GM21528 (cell line): ENCODE measurements around the gene SCGB2B2.
"Not testable (repeated sequence)": the region's sequence is repeated elsewhere in the genome, so short reads cannot be mapped to it uniquely, and the experiment has no call there.

Source experiments
- ATAC-seq: cut with Tn5 transposase; IDR thresholded peaks from one replicate; pipeline ENCODE4 v1.9.1; 2021; ENCODE audit warnings: mild to moderate bottlenecking, moderate library complexity; ENCODE audit not compliant: unreplicated experiment, low FRiP score

Gene SCGB2B2

DNA sequence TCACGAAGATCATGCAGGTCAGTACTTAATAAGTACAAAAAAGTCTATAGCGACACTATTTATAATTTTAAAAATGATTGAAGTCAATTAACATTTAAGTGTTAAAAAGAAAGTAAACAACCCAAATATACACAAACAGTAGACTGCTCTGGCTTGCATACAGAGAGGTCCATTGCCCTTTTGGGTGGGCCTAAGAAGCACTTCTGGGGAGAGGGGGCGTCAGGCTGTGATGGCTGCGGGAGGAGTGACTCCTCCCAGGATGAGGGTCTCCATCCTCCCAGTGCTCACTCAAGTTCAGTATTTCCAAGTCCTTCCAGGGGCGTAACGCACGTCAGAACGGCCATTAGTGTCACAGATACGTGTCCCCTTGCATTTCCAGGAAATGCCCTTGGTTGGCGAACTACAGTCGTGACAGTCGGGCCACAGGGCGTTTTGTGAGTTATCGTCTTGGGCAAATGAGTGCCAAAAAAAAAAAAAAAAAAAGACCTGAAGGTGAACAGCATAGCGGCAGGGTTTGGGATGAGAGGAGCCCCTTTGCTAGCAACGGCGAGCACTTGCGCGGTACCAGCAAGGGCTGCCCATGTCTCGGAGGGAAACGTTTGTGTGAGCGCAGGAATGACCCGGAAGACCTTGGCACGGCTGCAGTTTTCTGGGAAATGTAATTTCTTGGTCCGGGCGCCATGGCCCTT lies at the start of gene SCGB2B2:
TSS of gene SCGB2B2 (minus strand) at position 463 of the 689 bp plus-strand sequence. CDS start 82,596 bp downstream, outside the sequence.
- peak; percentile 66 for ATAC-seq

GRCh38 chr19:34725400-34725799 lies 48.4 kb upstream of the SCGB2B2 start:
- no peak for ATAC-seq

DNA sequence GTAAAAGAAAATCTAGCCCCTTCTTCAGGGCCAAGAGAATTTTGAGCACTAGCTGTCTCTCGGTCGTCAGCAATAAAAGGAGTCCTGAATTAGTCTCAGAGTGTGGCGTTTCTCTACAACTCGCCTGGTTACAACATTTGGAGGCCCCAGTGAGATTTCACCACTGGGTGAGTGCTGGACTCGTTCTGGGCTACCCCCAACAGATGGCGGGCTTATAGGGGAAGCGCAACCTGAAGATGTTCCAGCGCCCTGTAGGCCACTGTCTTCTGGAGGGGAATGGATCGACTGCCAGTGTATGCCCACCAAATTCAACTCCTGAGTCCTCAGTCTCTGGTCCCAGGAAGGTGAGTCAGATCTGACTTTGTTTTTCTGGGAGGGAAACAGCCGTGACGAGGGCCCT lies 45.4 kb upstream of the SCGB2B2 start:
- no peak for ATAC-seq

- ATAC-seq: no peak
Measured at GRCh38 chr19:34715357-34715756, 38.4 kb upstream of the SCGB2B2 start.

GRCh38 chr19:34713262-34713637 lies 36.3 kb upstream of the SCGB2B2 start:
- ATAC-seq: no peak

DNA sequence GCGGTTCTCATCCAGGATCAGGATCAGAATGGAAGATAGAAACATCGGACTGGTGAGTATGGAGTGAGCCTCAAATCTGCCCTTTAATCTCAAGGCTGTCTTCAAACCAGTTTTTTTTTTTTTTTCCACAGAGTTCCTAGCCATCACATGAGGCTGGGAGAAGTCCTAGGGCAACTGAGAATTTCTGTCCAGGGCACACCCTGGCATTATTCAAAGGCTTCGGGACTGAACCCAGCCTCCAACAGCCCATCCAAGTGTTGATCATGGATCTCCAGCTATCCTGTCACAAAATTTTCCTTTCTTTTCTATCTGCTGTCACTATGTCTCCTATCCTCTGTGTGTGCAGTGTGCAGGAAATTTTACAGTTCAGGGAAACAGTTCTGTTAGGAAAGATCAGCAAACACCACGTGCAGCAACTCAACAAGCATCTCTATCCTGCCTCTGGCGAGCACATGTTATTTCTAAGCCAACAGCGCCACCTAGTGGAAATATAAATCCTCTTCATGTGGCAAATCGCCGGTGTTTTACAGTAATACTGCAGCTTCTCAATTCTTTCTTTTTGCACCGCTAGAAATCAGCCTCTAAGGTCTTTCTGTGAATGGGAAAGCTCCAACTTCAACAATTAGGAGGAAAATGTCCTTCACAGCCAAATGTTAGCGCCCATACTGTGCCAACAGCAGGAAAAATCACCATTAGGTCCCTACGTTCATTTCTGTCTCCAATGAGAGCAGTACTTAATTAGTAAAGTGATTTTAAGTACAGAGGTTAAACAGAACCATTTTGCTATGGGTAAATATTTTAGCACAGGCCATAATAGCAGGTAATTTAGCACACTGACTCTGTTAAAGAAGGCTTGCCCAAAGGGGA lies 35.7 kb upstream of the SCGB2B2 start:
- ATAC-seq: no peak

DNA sequence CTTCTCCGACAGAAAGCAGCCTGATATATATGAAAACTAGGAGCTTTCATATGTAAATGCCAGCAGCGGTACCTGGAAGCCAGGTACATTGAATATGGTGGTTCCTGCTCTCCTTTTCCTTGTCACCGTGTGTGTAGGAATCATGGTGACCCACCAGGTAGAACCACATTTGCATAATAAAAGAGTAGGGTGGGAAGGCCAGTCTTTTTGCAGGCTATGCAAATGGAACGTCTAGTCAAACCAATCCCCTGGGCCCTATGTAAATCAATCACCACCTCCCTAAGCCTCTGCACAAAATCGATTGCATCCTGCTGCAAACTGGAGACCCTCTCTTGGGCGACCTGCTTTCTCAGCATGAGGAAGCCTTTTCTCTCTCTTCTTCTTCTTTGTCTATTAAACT lies 34.9 kb upstream of the SCGB2B2 start:
- no peak for ATAC-seq

DNA sequence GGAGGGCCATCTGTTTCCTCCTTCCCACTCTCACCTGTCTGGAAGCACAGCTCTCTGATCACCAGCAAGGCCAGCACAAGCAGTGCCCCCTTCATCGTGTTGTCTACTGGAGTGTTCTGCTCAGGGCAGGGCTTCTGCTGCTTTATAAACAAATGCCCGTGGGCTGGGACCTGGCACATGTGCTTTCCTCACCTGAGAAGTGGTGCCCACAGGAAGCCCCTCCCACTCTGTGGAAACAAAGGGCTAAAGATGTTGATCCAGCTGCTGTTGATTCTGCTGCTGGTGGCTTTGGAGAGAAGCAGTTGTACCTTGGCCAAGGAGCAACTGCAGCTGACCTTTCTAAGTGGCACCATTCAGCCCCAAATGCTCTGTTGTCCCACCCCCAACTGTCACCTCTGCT lies 30.7 kb upstream of the SCGB2B2 start:
- ATAC-seq: no peak

DNA sequence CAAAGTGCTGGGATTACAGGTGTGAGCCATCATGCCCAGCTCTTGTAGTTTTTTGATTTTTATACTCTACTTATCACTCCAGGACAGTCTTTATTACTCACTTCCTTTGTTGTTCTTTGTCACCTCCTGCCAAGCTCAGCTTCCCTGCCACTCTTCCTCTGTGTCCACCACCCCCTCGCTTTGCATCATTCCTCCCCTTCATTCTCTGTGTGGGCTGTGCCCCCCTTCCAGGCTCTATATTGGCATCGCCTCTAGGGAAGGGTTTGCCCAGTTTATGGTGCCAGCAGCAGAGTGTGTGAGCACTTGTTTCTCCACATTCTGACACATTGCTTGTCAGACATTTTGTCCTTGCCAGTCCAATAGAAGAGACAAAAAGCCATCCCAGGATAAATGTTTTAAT lies 15.6 kb upstream of the SCGB2B2 start:
- no peak for ATAC-seq

DNA sequence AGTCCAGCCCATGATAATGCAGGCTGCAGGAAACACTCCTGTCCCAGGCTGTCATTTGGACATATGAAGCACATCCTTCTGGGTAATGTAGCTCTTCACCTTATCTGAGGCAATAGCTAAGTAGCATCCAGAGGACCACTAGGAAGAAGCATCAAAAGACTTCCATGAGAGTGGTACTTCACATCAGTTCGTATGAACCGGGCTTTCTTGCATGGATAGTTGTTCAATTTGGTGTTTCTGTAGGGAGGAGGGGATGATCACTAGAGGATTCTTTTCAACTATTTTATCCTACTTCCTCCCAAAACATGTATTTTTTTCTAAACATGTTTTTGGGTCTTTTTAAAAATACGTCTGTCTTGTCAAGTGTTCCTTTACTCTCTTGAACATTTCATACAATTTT lies 13.4 kb upstream of the SCGB2B2 start:
- no peak for ATAC-seq

DNA sequence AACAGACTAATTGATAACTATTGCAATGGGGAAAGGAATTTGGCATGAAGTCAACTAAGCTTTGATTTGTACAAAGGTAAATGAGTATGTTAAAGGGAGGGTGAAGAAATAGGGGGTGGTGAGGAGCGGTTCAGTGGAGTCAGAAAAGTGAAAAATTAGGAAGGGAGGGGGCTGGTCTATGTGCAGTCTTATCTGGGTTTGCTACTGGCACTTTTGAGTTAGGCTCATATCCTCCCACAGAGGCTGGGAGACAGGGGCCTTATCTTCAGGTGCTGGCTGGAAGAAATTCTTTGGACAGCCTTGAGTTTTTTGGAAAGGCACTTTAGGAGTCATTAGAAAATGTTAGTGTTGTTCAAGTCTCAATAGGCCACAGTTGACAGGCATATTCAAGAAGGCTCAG lies 11.6 kb upstream of the SCGB2B2 start:
- no peak for ATAC-seq

DNA sequence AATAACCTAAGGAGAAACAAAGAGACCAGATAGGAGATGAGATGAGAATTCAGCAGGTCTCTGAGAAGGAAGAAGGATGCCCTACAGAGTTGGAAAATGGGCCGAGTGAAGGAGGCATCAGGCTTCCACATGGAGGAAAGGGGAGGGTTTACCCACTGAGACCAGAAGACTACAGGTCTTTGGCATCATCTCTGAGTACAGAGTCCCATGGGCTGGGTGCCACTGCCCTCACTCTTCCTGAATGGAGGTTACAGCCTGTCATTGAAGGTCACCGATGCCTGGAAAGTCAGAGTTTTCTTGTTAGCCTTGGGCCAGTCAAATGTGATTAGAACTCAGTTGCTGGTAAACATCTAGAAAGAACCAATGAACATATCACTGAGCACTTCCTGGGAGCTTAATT lies 10.4 kb upstream of the SCGB2B2 start:
- ATAC-seq: no peak

DNA sequence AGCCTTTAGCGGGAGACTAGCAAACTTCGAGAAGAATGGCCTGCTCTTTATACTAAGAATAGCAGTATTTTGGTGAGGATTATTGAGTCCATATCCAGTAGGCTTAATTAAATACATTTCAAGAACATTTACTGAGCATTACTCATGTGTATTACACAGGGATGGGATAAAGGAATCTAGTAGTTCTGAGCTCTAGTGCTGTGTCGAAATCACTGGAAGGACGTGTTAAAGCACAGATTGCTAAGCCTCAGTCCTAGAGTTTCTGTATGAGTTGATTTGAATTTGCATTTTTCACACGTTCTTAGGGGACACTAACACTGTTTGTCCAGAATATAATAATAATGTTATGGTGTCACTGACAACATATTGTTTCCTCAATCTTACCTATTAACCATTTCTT lies 9.5 kb upstream of the SCGB2B2 start:
- ATAC-seq: no peak

- ATAC-seq: not testable (repeated sequence)
Measured at GRCh38 chr19:34685266-34685665, 8.3 kb upstream of the SCGB2B2 start.

- ATAC-seq: no peak
Measured at GRCh38 chr19:34681478-34681877, 4.5 kb upstream of the SCGB2B2 start.

DNA sequence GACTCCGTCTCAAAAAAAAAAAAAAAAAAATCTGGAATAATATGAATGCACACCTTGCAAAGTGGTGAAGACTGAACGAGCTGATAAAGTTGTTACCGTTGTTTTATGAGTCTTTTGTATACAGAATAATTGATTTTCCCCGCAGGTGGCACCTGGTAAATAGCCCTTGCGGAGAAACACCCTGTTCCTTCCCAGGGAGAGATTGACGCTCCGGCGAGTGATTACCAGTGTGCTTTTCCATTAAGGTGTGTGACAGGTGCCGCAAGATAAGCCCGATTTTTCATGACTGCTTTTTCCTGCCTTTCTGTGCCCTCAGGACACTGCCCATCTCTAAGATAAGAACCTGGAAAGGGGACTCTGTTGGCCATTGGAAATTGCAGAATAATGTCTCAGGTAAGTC lies 1.5 kb upstream of the SCGB2B2 start:
- ATAC-seq: no peak

DNA sequence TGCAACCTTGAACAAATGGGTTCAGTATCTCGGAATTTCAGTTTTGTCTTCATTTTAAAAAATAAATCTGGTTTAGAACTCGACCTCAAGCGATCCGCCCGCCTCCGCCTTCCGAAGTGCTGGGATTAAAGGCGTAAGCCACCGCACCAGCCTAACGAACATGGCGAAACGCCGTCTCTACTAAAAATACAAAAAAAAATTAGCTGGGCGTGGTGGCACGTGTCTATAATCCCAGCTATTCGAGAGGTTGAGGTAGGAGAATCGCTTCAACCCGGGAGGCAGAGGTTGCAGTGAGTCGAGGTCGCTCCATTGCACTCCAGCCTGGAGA lies 1.1 kb upstream of the SCGB2B2 start:
- no peak for ATAC-seq

- peak; percentile 90 for ATAC-seq
Measured at GRCh38 chr19:34677386-34678084, 576 bp upstream of the SCGB2B2 start, which contains the start of gene ZNF302. Gene ZNF302, plus strand, starts transcription at chr19:34677678. Its CDS starts 1,127 bp downstream, at chr19:34678805.

- ATAC-seq: no peak
Measured at GRCh38 chr19:34675919-34676318, 1.0 kb downstream of the SCGB2B2 start.

- no peak for ATAC-seq
Measured at GRCh38 chr19:34675250-34675649, 1.7 kb downstream of the SCGB2B2 start.

DNA sequence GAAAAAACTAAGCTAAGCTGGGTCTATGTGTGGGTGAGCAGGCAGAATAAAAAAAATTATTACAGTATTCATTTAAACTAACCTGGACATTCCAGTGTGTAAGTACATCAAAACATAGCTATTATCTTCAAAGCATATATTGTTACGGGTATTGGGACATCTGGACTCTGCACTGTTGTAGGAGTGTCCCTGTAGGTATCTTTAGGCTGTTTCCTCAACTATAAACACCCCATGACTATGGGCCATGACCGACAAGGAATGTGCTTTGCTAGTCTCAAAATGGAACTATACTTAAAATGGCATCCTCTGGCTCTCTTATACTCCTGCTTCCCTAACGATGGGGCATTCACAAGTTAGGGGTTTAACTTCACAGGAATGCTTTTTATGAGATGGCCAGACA lies 3.4 kb downstream of the SCGB2B2 start:
- no peak for ATAC-seq
